B cell (primary cell): ENCODE results near the gene PRL.

Experiments used
- EZH2 ChIP-seq: IDR thresholded peaks from 2 replicates; pipeline ENCODE4 v1.6.1; 2012; ENCODE audit warnings: borderline replicate concordance, low read depth, mild to moderate bottlenecking, moderate library complexity, low read length; ENCODE audit not compliant: insufficient read depth, poor library complexity, severe bottlenecking
- TF ChIP-seq, protein P1 (sequence below): fragments of 200-600 bp; IDR thresholded peaks from one replicate; pipeline ENCODE4 v1.8.0; 2022; ENCODE audit warnings: antibody characterized with exemption, mild to moderate bottlenecking

DNA sequence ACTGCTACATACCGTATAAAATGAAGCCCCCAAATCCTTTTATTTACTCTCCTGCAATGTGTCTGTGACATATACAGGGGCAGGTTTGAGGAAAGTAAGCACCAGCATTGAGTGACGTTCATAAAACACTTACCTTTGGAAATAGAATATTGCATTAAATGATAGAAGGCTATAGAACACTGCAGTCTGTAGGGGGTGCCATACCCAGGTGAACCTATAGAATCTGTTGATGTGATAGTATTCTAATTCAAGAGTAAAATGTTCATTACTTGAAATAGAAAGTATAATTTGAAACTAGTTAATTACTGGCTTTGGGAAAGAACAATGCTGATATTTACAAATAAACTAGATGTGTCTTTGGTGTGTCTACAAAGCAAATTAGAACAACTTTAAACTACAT lies 47.0 kb upstream of the PRL start:
- TF ChIP-seq EZH2 = no peak
- TF ChIP-seq, protein P1, sequence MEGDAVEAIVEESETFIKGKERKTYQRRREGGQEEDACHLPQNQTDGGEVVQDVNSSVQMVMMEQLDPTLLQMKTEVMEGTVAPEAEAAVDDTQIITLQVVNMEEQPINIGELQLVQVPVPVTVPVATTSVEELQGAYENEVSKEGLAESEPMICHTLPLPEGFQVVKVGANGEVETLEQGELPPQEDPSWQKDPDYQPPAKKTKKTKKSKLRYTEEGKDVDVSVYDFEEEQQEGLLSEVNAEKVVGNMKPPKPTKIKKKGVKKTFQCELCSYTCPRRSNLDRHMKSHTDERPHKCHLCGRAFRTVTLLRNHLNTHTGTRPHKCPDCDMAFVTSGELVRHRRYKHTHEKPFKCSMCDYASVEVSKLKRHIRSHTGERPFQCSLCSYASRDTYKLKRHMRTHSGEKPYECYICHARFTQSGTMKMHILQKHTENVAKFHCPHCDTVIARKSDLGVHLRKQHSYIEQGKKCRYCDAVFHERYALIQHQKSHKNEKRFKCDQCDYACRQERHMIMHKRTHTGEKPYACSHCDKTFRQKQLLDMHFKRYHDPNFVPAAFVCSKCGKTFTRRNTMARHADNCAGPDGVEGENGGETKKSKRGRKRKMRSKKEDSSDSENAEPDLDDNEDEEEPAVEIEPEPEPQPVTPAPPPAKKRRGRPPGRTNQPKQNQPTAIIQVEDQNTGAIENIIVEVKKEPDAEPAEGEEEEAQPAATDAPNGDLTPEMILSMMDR = no peak
